ENCODE results near the gene SP4.
A peak's percentile ranks its signal among the peaks of the same experiment; 100 is the strongest.

Gene SP4

GRCh38 chr7:21427871-21428658 is at the start of gene SP4:
SP4 (plus strand) TSS chr7:21428083; CDS start chr7:21428252, 169 bp downstream.
- H3K4me3 ChIP-seq (ENCODE audit: low read length): peak within 1 kb of the TSS; percentile 87
- TF ChIP-seq CTCF (conservative IDR thresholded peaks at IDR 0.05; ENCODE audit: low read length): no peak
- DNase-seq (ENCODE audit: low read depth): peak; percentile 93

- H3K4me3 ChIP-seq (ENCODE audit: low read length): no peak overlapping the region
- no peak for TF ChIP-seq CTCF (conservative IDR thresholded peaks at IDR 0.05; ENCODE audit: low read length)
- no peak for DNase-seq (ENCODE audit: low read depth)
Measured at GRCh38 chr7:21383227-21384220, 44.4 kb upstream of the SP4 start.

GRCh38 chr7:21393937-21394336 is 33.9 kb upstream of the SP4 start:
- no peak for TF ChIP-seq CTCF (conservative IDR thresholded peaks at IDR 0.05; ENCODE audit: low read length)
- no peak overlapping the region for H3K4me3 ChIP-seq (ENCODE audit: low read length)
- no peak for DNase-seq (ENCODE audit: low read depth)

GRCh38 chr7:21401944-21402343 is 25.9 kb upstream of the SP4 start:
- TF ChIP-seq CTCF (conservative IDR thresholded peaks at IDR 0.05; ENCODE audit: low read length): no peak
- DNase-seq (ENCODE audit: low read depth): no peak
- H3K4me3 ChIP-seq (ENCODE audit: low read length): no peak overlapping the region

GRCh38 chr7:21407796-21408480 is 19.9 kb upstream of the SP4 start:
- TF ChIP-seq CTCF (conservative IDR thresholded peaks at IDR 0.05; ENCODE audit: low read length): no peak
- no peak overlapping the region for H3K4me3 ChIP-seq (ENCODE audit: low read length)
- no peak for DNase-seq (ENCODE audit: low read depth)

- DNase-seq (ENCODE audit: low read depth): no peak
- no peak overlapping the region for H3K4me3 ChIP-seq (ENCODE audit: low read length)
Measured at GRCh38 chr7:21408481-21408820, 19.4 kb upstream of the SP4 start.

More at GRCh38 chr7:21408481-21408820, 19.4 kb upstream of the SP4 start:
- TF ChIP-seq CTCF (conservative IDR thresholded peaks at IDR 0.05; ENCODE audit: low read length): no peak
